ENCODE measurements around the gene TMA7. TPM values are rescaled to one million over a fixed set of nuclear protein-coding genes. Genes with fewer than 3 reads are reported as not detected.

The TMA7 gene
- total and polyA plus RNA-seq, 2 of the 13 experiments (the other 11 are each of a cell fraction or from before 2014, with no cell fraction given), result 100 to 486 TPM

DNA sequence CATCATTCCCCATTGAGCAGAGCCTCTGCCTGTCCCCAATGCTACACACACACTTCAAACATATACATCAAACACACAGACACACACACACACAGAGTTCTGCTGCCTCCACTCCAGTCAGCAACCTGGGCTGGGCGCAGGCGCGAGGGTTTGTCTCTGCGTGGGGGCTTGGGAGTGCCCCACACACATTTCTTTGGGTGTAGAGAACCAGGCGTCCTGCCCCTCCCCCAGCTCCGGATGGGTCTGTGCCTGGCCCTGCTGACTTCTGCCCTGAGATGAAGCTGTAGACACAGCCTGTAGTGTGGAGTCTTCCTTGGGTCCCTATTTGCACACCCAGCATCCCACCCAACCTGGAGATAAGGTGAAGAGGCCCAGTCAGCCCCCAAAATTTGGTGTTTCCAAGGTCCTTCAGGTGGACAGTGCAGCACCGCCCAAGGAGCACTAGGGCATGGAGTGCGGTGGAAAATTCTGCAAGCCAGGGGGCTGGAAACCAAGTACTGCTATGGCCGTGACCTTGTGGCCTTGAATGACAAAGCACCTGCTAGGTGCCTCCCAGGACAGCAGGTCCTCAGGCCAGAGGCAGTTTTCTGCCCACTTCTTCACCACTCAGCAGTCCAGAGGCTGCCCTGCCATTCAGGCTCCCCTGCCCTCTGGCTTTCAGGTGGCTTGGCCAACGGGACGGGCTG, 41.2 kb upstream of the TMA7 start (continued):
- peak; percentile 71 for TF ChIP-seq KDM2A (CRISPR knock-in tag; IDR thresholded peaks at IDR 0.05; ENCODE audit: borderline replicate concordance, low read depth)
- TF ChIP-seq, protein P1, sequence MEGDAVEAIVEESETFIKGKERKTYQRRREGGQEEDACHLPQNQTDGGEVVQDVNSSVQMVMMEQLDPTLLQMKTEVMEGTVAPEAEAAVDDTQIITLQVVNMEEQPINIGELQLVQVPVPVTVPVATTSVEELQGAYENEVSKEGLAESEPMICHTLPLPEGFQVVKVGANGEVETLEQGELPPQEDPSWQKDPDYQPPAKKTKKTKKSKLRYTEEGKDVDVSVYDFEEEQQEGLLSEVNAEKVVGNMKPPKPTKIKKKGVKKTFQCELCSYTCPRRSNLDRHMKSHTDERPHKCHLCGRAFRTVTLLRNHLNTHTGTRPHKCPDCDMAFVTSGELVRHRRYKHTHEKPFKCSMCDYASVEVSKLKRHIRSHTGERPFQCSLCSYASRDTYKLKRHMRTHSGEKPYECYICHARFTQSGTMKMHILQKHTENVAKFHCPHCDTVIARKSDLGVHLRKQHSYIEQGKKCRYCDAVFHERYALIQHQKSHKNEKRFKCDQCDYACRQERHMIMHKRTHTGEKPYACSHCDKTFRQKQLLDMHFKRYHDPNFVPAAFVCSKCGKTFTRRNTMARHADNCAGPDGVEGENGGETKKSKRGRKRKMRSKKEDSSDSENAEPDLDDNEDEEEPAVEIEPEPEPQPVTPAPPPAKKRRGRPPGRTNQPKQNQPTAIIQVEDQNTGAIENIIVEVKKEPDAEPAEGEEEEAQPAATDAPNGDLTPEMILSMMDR (CRISPR knock-in tag; IDR thresholded peaks at IDR 0.05), result 0 out of 2 replicates have a peak, but pooled peaks have one; percentile 3
- 0 out of 2 replicates have a peak, but pooled peaks have one; percentile 1 for TF ChIP-seq ZNF672 (CRISPR knock-in tag; IDR thresholded peaks at IDR 0.05)
- TF ChIP-seq ZNF251 (CRISPR knock-in tag; IDR thresholded peaks at IDR 0.05), result 0 out of 2 replicates have a peak, but pooled peaks have one; percentile 18
- TF ChIP-seq, protein P2, sequence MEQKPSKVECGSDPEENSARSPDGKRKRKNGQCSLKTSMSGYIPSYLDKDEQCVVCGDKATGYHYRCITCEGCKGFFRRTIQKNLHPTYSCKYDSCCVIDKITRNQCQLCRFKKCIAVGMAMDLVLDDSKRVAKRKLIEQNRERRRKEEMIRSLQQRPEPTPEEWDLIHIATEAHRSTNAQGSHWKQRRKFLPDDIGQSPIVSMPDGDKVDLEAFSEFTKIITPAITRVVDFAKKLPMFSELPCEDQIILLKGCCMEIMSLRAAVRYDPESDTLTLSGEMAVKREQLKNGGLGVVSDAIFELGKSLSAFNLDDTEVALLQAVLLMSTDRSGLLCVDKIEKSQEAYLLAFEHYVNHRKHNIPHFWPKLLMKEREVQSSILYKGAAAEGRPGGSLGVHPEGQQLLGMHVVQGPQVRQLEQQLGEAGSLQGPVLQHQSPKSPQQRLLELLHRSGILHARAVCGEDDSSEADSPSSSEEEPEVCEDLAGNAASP (CRISPR knock-in tag; IDR thresholded peaks at IDR 0.05; ENCODE audit: borderline replicate concordance), result peak; percentile 7; the same call in 1 of the 2 replicates
- TF ChIP-seq SP2 (CRISPR knock-in tag; IDR thresholded peaks at IDR 0.05), result no peak
- TF ChIP-seq POLR2A (IDR thresholded peaks at IDR 0.05; ENCODE audit: insufficient read depth in 1 of 2, low read depth in 2 of 2, low read length in 2 of 2), result peak in 1 of 2 experiments; percentile 18; a peak in 1 of 4 replicates
- 0 out of 2 replicates have a peak, but pooled peaks have one; percentile 18 for TF ChIP-seq ZNF121 (CRISPR knock-in tag; IDR thresholded peaks at IDR 0.05)
- TF ChIP-seq MBD4 (IDR thresholded peaks at IDR 0.05; ENCODE audit: borderline replicate concordance, low read length), result peak; percentile 45; the same call in 1 of the 2 replicates
- TF ChIP-seq, protein P3, sequence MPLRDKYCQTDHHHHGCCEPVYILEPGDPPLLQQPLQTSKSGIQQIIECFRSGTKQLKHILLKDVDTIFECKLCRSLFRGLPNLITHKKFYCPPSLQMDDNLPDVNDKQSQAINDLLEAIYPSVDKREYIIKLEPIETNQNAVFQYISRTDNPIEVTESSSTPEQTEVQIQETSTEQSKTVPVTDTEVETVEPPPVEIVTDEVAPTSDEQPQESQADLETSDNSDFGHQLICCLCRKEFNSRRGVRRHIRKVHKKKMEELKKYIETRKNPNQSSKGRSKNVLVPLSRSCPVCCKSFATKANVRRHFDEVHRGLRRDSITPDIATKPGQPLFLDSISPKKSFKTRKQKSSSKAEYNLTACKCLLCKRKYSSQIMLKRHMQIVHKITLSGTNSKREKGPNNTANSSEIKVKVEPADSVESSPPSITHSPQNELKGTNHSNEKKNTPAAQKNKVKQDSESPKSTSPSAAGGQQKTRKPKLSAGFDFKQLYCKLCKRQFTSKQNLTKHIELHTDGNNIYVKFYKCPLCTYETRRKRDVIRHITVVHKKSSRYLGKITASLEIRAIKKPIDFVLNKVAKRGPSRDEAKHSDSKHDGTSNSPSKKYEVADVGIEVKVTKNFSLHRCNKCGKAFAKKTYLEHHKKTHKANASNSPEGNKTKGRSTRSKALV (CRISPR knock-in tag; IDR thresholded peaks at IDR 0.05), result no peak
- no peak for TF ChIP-seq NFIB (CRISPR knock-in tag; IDR thresholded peaks at IDR 0.05; ENCODE audit: borderline replicate concordance)
- no peak for TF ChIP-seq ZNF749 (CRISPR knock-in tag; IDR thresholded peaks at IDR 0.05; ENCODE audit: borderline replicate concordance)
- 0 out of 2 replicates have a peak, but pooled peaks have one; percentile 28 for TF ChIP-seq IRX3 (CRISPR knock-in tag; IDR thresholded peaks at IDR 0.05; ENCODE audit: borderline replicate concordance, low read depth)
- TF ChIP-seq, protein P4, sequence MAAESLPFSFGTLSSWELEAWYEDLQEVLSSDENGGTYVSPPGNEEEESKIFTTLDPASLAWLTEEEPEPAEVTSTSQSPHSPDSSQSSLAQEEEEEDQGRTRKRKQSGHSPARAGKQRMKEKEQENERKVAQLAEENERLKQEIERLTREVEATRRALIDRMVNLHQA (CRISPR knock-in tag; IDR thresholded peaks at IDR 0.05), result no peak
- TF ChIP-seq, protein P5, sequence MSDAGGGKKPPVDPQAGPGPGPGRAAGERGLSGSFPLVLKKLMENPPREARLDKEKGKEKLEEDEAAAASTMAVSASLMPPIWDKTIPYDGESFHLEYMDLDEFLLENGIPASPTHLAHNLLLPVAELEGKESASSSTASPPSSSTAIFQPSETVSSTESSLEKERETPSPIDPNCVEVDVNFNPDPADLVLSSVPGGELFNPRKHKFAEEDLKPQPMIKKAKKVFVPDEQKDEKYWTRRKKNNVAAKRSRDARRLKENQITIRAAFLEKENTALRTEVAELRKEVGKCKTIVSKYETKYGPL (CRISPR knock-in tag; IDR thresholded peaks at IDR 0.05), result no peak
- no peak for TF ChIP-seq ZSCAN30 (CRISPR knock-in tag; IDR thresholded peaks at IDR 0.05)
- TF ChIP-seq, protein P6, sequence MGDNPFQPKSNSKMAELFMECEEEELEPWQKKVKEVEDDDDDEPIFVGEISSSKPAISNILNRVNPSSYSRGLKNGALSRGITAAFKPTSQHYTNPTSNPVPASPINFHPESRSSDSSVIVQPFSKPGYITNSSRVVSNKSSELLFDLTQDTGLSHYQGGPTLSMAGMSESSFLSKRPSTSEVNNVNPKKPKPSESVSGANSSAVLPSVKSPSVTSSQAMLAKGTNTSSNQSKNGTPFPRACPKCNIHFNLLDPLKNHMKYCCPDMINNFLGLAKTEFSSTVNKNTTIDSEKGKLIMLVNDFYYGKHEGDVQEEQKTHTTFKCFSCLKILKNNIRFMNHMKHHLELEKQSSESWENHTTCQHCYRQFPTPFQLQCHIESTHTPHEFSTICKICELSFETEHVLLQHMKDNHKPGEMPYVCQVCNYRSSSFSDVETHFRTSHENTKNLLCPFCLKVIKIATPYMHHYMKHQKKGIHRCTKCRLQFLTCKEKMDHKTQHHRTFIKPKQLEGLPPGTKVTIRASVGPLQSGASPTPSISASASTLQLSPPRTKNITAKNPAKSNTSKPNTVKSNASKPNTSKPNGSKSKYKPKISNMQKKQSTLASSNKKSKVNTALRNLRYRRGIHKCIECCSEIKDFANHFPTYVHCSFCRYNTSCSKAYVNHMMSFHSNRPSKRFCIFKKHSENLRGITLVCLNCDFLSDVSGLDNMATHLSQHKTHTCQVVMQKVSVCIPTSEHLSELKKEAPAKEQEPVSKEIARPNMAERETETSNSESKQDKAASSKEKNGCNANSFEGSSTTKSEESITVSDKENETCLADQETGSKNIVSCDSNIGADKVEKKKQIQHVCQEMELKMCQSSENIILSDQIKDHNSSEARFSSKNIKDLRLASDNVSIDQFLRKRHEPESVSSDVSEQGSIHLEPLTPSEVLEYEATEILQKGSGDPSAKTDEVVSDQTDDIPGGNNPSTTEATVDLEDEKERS (CRISPR knock-in tag; IDR thresholded peaks at IDR 0.05), result 0 out of 2 replicates have a peak, but pooled peaks have one; percentile 21
- TF ChIP-seq, protein P7, sequence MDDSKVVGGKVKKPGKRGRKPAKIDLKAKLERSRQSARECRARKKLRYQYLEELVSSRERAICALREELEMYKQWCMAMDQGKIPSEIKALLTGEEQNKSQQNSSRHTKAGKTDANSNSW (CRISPR knock-in tag; IDR thresholded peaks at IDR 0.05; ENCODE audit: borderline replicate concordance), result no peak
- TF ChIP-seq U2AF2 (IDR thresholded peaks at IDR 0.05; ENCODE audit: low read depth, low read length), result 0 out of 2 replicates have a peak, but pooled peaks have one; percentile 27
